ENCODE results near the gene MAPK12.

DNA sequence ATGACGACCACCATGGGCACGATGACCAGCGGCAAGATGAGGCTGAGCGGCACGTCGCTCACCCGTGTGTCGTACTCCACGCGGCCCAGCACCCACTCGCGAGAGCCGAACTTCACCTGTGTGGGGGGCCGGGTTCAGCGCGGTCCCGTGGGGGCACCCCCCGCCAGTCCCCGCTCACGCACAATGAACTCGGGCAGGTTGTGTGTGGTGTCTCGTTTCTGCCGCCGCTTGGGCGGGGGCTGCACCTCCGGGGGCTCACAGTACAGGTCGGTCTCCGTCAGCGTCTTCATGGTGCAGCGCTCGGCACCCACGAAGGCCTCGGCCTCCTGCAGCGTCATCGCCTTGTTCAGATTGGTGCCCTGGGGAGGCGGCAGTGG lies 19.9 kb upstream of the MAPK12 start:
- TF ChIP-seq, protein P1, sequence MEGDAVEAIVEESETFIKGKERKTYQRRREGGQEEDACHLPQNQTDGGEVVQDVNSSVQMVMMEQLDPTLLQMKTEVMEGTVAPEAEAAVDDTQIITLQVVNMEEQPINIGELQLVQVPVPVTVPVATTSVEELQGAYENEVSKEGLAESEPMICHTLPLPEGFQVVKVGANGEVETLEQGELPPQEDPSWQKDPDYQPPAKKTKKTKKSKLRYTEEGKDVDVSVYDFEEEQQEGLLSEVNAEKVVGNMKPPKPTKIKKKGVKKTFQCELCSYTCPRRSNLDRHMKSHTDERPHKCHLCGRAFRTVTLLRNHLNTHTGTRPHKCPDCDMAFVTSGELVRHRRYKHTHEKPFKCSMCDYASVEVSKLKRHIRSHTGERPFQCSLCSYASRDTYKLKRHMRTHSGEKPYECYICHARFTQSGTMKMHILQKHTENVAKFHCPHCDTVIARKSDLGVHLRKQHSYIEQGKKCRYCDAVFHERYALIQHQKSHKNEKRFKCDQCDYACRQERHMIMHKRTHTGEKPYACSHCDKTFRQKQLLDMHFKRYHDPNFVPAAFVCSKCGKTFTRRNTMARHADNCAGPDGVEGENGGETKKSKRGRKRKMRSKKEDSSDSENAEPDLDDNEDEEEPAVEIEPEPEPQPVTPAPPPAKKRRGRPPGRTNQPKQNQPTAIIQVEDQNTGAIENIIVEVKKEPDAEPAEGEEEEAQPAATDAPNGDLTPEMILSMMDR (conservative IDR thresholded peaks at IDR 0.05 in 1 of 2, IDR thresholded peaks at IDR 0.05 in 1 of 2; ENCODE audit: extremely low read depth in 1 of 2, insufficient read depth in 1 of 2, low read depth in 1 of 2, low read length in 2 of 2), result no peak
- TF ChIP-seq EZH2 (IDR thresholded peaks at IDR 0.05; ENCODE audit: borderline replicate concordance, low read length), result no peak
